Breast epithelium (tissue), 3 donors: Measurements from ENCODE around the gene STXBP6.

Source experiments
- POLR2AphosphoS5 ChIP-seq, 3 donors: sonication (generic); formaldehyde crosslinking; IDR thresholded peaks; one replicate each; pipeline ENCODE4 v1.6.1; 2017; ENCODE audit warnings: antibody characterized with exemption in 3 of 3
- TF ChIP-seq, protein P1 (sequence below), 3 donors: fragments of 450-650 bp; IDR thresholded peaks; one replicate each; pipeline ENCODE4 v1.5.1; 2016 to 2017; ENCODE audit warnings: antibody characterized with exemption in 3 of 3, mild to moderate bottlenecking in 3 of 3, moderate library complexity in 3 of 3

DNA sequence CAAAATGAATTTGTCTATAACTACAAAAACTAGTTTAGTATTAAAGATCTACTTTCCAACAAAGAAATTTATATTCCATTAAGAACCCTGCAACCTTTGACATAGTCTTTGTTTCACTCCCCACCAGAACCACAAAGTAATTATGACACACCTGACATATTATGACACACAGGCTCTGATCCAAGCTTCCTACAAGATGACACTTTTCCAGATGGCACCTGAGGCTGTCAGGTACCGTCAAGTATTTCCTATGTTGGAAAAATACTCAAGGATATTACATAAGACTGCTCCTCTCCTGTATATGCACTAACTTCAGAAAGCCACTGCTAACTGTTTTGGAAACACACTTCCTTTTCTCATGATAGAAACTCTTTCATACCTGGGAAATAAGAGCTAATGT is 38.9 kb downstream of the STXBP6 start:
- TF ChIP-seq, protein P1, sequence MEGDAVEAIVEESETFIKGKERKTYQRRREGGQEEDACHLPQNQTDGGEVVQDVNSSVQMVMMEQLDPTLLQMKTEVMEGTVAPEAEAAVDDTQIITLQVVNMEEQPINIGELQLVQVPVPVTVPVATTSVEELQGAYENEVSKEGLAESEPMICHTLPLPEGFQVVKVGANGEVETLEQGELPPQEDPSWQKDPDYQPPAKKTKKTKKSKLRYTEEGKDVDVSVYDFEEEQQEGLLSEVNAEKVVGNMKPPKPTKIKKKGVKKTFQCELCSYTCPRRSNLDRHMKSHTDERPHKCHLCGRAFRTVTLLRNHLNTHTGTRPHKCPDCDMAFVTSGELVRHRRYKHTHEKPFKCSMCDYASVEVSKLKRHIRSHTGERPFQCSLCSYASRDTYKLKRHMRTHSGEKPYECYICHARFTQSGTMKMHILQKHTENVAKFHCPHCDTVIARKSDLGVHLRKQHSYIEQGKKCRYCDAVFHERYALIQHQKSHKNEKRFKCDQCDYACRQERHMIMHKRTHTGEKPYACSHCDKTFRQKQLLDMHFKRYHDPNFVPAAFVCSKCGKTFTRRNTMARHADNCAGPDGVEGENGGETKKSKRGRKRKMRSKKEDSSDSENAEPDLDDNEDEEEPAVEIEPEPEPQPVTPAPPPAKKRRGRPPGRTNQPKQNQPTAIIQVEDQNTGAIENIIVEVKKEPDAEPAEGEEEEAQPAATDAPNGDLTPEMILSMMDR (IDR thresholded peaks at IDR 0.05) = no peak
- no peak for TF ChIP-seq POLR2AphosphoS5 (IDR thresholded peaks at IDR 0.05)
